OCI-M2 (cell line): ENCODE data around the gene ROR1.
"Not testable (repeated sequence)": the region's sequence is repeated elsewhere in the genome, so short reads cannot be mapped to it uniquely, and the experiment has no call there.

Source experiments
- DNase-seq: peaks from one replicate; lab custom pipeline; 2025; ENCODE audit not compliant: unreplicated experiment; lab: John Stamatoyannopoulos, UW

ROR1 gene

DNA sequence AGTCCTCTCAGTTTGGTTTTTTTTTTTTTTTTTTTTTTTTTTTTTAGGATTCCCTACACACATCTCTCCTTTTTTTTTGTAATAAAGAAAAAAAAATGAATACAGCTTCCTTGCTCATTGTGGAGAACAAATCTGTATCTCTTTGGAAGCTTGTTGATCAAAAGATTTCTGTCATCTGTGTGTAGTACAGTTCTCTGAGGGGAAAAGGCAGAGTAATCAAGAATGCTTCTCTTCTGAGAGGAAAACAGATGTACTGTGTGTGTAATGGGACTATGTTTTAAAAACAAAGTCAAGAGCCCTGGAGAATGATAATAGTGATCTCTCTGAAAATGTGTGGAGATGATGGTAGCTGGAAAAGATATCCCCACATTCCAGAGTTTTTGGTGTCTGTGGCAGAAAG lies 16.5 kb upstream of the ROR1 start:
- DNase-seq, result no peak

DNA sequence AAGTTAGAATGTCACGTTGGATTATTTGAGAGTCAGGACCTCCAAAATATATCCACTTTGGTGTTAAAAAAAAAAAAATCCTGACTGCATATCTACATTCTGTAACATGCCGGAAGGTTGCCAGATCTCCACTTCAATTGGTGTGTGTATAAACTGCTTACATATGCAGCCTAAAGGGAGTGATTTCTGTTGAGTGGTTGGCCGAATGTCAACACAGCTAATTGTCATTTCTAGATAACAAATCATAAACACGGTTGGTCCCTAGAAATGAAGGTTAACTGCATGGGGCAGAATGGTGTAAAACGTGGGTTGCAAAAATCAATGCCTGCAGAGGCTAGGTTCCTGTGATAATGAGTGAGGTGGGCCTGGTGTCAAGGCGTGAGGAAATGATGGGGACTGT lies 15.0 kb upstream of the ROR1 start:
- DNase-seq, result no peak

DNA sequence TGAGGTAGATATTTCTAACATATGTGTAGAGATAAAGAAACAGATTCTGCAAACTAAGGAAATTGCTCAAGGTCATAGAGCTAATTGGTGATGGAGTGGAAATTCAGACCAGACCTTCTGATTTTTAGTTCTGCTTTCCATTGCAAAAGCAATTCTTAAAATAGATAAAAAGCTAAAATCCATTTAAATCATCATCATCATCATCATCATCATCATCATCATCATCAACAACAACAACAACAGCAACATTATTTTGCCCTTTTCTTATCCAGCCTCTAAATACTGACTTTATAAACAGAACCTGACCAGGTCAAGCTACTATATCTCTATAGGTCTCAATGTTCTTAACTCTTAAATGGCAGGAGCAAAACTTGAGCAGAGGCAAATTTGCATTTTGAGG lies 14.0 kb upstream of the ROR1 start:
- DNase-seq, result no peak

DNA sequence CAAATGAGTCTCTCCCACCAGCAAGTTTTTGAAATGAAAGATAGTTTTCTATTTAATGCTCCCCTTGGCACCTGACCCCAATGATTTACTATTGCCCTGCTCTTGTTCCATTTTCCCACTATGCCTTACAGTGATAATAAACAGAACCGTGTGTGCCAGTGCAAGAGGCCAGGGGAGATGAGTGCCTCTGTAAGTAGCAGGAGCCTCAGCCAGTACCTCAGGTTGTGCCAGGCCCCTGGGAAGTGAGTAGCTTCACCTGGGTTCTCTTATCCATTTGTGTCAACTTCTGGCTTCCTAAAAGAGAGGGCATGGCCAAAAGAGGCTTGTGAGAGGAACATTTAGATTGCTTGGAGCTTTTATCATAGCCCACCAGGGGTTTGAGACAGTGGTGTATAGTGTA lies 3.4 kb upstream of the ROR1 start:
- DNase-seq, result no peak

DNA sequence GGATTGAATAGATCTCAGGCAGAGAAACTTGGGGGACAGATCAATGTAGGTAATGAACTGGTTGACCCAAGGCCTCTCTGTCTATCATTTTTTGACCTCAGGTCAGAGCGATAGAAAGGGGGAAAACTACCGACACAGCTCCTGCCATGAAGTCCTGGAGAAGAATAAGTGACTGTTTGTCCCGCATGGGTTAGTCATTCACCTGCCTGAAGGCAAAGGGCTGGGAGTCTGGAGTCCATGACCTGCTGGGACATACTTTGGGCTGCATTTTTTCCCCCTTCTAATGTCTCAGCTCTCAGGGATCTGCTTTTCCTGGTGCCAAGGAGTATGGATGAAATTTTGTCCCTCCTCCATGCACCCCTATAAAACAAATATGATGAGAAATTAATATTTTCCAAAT lies 1.6 kb upstream of the ROR1 start:
- no peak for DNase-seq

DNA sequence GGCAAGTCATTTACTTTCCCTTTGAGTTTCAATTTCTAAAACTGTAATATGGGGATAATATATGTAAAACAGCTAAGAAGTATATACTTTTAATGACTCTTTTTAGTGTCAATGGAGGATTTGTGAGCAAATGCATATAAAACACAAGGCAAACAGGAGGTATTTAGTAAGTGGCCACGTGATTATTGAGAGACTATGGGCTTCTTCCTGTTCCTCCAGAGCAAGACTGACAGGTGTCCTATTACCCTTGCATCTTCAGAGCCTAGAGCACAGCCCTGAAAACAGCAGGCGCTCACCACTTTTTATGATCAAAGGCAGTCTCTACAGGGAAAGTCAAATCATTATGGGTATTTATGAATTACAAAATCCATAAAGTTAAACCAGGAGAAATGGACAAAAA lies 941 bp upstream of the ROR1 start:
- no peak for DNase-seq

DNA sequence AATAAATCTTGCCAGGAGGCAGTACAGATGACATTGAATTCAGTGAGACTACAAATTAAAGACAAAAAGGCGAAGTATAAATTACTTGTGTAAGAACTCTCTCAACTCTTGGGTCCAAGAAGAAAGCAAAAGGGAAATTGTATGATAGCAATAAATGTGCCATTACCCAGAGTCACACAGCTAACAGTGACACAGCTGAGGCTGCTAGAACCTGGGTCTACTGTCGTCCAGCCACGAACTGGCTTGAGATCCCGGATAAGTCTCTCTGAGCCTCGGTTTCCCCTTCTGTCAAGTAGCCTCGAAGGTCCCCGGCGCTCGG lies 362 bp upstream of the ROR1 start:
- DNase-seq, result peak; percentile 6

DNA sequence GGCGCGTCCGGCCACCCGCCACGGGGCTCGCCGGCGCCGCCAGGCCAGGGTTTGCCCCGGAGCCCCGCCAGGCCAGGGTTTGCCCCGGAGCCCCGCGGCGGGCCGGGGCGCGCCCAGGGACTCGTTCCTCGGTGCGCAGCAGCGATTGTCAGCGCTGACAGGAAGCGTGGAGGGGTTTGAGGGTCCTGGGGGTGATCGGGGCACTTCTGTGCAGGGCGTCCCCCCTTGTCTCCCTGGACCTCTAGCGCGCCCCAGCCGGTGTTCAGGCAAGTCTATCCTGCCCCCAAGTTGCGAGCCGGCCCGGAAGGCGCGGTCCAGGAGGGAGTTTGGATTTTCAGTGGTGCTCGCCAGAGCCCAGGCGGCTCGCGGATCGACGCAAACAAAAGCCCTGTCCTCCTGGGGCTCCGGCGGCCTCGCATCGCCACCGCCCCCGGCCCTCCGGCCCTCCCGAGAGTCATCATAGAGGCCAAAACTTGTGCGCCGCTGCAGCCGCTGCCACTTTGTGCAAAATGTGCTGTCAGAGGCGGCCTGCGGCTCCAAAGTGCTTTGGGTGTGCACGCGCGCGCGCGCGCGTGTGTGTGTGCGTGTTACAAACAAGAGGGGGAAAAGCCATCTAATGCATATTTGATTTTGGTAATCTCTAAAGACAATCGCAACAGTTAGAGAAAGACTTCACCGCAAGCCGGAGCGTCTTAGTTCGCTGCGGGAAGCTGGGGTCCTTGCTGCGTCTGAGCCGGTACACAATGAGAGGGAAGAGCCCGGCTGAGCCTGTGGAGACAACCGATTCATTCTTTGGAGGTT lies 1.0 kb downstream of the ROR1 start:
- DNase-seq, result no peak

DNA sequence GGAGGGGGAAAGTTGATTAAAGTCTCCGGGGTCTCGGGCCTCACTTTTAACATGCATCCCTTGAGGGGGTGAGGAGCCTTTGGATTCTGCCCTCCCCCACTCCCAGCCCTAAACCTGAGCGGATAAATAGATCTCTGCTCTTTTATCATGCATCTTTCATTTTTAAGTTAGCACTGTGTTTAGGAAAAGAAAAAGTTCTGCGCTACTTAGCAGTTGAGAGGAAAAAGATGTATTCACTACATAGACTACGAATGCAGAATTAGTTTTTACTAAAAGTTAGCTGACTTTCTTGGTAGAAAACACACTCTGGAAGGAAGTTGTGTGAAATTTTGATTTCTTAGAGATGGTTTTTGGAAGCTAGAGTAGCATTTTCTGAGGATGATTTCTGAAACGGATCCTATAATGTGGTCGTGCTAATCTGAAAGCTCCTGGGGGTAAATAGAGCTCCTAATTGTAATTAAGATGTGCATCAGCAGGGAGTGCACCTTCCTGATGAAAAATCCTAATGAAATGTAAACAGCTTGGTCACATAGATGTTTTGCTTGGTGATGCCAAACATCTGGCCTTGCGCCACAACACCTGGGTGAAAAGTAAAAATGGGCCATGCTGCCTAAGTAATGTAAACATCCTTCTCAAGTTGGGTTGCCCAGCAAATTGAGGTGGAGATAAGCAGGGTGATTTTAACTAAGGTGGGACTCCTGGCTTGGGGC lies 1.8 kb downstream of the ROR1 start:
- no peak for DNase-seq

DNA sequence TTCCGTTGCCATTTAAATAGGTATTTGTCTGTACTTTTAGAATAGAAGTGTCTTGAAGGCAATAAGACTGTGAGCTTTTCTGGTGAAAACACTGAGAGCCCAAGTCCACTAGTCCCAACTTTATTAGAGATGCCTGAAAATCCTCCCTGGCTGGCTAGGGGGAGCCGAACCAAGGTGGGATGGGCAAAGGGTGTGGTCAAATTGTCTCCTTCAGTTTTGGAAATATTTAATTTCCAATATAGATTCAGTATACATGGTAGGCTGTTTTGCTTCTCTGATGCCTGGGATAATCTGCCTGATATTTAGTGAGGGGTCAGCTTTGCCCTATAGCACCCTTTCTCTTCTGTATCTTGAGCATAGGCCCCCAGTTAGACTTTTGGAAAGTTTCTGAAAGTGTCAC lies 3.5 kb downstream of the ROR1 start:
- no peak for DNase-seq

DNA sequence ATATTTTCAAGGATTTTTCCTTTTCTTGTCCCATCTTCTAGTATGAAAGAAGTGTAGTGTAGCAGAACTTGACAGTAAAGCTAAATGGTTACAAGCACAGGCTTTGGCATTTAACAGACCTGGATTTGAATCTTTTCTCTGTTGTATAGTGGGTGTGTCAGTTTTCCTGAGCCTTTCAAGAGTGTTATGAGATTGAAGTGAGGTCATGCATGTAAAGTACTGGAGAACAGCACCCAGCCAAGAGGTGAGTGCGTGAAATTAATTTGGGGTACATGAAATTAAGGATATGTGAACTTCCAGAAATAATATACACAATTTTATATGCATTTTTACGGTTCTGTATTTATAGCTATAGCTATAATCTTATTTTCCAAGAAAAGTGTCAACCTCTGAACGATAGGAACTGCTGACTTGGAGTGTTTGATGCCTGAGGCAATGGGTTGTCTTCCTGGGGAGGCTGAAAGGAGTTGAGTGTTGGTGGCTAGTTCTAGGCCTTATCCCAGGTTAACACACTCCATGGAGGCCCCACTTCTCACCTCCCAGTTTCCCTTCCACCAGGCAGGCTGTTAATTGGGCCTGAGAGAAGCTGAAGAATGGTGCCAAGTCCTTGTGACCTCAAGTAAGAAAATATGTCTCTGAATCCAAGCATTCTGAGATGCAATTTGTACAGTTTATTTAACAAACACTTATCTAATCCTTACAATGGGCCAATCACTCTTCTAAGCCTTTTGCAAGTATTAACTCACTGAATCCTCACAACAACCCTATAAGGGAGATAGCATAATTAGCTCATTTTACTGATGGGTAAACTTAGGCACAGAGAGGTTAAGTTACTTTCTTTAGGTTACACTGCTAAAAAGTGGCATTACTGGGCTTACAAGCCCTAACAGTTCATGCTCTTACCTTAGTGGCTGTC lies 4.4 kb downstream of the ROR1 start:
- DNase-seq, result no peak

DNA sequence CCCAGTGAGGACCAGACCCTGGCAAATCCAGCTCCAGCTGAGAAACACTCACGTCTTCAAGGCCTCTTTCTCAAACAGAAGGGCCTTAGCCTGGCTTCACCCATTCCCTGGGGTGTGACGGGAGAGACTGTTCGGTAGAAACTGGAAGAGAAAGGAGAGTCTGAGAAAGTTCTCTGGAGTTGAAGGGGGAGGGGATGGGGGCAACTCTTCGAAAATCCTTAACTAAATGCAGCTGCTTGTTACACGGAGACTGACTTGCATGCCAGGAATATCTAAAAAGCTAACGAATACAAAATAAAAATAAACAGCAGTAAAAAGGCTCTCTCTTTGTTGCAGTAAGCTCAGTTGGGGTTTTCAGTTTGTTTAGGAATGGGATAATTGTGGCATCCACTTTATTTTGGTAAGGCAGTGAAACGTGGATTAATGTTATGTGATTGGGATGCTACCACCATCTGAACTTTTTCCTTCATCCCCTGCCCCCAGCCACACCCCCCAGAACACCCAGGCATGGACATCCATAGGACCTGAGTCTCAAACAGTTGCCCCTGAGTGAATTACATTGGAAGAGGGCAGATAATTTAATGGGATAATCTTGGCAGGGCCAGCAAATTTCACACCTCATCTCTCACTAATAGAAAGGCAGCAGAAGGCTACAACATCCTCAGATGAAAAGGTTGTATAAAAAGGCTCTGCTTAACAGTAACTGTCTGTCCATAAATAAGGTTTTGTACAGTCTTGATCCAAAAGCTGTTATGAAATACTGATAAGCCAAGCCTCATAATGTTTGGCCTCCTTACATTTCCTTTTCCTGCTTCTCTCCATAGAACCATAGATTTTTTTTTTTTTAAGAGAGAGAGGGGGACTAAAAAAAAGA lies 5.8 kb downstream of the ROR1 start:
- DNase-seq, result no peak

DNA sequence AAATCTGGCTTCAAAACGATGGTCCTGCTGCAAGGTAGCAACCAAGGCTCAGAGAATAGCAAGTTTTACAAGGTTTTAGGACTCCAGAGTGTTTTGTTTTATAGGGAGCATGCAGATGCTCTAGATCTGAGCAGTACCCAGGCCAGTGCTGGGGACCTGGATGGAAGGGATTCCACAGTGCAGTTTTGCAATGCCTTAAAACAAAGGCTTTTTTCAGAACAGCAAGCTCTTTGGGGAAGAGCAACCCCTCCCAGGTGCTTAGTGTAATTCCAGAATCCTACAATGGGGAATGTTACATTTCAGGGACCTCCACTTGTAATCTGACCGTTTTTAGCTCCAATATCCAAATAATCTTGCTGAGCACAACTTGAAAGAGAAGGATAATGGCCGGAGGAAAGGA lies 6.7 kb downstream of the ROR1 start:
- DNase-seq, result no peak

DNA sequence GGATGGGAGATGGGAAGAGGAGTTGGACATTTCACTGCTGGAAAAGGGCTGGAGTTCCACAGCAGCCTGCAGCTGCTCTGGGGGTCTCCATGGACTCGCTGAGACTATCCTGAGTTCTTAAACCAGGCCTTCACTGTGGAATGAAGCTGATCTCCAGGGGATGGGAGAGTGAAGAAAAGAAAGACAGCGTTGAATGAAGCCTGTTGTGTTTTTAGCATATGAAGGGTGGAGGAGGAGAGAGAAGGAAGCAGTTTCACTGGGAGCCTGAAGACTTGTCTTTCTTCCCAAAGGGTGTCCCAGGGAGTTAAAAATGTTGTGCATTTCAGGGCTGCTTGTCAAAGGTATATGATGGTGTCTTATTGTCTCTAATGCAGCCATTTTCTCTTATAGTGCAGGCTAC lies 9.2 kb downstream of the ROR1 start:
- no peak for DNase-seq

DNA sequence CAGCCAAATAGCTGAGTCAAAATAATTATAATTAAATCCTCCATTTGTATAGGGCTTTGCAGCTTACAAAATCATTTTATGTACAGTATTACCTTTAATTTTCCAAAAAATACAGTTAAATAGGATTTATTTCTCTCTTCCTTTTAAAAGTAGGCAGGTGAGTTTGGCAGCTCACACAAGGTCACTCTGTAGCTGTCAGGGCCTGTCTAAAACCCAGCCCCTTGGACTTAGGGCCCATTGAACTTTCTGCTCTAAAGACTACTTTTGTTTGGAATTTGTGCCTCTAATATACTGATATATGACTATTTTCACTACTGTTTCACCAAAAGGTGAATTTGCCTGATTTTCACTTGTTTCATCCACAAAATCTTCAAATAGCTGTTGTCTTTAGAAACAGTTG lies 10.3 kb downstream of the ROR1 start:
- DNase-seq, result no peak

DNA sequence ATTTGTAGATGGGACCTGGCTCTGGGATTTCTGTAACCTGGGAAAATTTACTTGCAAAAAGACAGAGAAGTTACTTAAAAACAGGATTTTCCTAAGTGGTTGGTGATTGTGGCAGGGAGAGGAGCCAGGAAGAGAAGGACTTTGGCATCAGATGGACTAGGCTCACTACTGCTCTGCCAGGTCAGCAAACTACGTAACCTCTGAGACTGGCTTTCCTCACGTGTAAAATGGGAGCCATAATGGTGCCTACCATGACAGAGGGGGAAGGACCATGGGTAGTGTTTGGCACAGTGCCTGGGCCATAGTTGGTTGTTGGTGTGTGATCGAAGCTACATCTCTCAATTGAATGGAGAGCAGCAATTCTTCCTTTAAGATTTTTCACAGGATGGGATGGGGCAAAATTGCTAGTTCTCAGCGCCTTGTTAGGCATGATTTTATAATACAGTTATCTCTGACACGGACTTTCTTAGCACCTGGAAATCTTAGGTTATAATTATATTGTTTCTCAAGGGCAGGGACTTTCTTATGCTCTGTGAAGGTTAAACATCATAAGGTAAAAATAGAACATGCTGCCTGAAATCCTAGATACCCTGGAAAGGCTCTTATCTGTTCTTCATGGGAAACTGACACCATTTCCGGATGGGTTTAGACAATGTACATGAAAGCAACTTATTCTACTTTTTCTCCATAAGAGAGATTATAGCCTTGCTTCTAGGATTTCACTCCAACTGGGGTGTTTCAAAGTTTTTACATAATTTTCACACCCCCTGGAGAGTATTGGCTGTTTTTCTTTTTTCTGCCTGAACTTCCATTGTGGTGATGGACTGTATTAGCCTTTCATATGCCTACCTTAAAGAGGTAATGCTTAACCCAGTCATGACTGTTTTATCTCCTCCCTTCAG lies 10.9 kb downstream of the ROR1 start:
- DNase-seq, result no peak

DNA sequence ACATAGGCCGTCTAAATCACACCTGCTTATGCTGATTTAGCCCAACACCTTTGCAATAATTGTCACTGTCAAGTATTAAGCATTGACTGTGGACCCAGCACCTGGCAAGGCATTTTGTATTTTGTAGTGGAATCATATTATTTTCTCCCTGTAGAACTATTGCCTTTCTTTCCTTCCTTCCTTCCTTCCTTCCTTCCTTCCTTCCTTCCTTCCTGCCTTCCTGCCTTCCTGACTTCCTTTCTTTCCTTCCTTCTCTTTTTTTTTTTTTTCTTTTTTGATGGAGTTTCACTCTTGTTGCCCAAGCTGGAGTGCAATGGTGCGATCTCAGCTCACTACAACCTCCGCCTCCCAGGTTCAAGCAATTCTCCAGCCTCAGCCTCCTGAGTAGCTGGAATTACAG lies 13.5 kb downstream of the ROR1 start:
- not testable (repeated sequence) for DNase-seq

DNA sequence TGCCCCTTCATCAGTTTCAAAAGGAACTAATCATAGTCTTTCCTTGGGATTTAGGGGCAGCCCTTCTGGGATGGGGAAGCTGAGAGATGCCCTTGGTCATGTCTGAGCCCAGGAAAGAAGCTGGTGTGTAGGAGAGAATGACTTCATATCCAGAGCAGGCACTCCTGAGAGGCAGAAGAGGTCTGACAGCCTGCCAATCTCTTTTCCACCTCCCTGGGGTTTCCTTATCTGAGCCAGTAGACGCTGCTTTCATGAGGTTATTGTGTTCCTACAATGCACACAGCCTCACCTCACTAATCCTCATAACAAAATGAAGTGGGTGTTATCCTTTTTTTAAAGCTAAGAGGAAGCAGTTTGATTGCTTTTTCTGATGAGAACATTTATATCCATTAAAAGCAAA lies 14.1 kb downstream of the ROR1 start:
- no peak for DNase-seq

DNA sequence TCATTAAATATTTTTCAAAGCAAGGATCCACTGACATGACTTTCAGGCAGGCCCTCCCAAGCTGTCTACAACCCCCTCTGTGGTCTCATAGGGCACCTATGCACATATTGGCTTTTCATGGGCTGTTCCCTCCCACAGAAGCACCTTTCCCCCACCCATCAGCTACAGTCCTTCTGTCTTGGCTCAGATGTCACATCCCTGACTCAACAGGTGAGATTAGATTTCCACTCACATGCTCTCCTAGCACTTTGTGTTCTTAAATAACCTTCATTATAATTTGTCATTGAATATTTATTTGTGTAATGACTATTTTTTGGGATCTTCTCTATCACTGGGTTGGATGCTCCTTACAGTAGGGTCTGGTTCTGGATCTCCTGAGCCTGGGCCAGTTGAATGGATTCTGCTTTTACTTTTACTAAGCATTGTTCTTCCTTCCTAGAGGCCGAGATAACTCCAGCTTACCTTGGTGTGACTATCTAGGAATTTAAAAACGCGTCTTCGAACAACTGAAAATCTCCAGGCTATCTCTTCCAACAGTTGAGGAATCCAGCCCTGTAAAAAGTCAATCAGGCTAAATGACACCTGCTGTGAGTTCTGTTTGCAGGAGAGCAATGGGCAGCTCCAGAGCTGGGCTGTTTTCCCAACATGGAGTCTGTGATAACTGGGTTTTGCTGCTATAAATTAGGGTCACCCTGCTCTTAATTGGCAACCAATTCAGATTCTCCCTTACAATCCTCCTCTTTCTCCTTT lies 16.2 kb downstream of the ROR1 start:
- no peak for DNase-seq
